ENCODE measurements around the gene MPP3.

- no peak for TF ChIP-seq CTCF (IDR thresholded peaks at IDR 0.05; ENCODE audit: low read depth, low read length)
- TF ChIP-seq EZH2phosphoT487 (IDR thresholded peaks at IDR 0.05; ENCODE audit: low read depth) = no peak
Observed at GRCh38 chr17:43814026-43814425, 18.9 kb downstream of the MPP3 start.
